ENCODE data around the gene FSD1L. TPM values are rescaled to one million over a fixed set of nuclear protein-coding genes. Genes with fewer than 3 reads are reported as not detected.
A peak's percentile ranks its signal among the peaks of the same experiment; 100 is the strongest.

Gene FSD1L
- total RNA-seq, 6 experiments from 2014 or later = 0.46 to 2.0 (median 1.3) TPM

DNA sequence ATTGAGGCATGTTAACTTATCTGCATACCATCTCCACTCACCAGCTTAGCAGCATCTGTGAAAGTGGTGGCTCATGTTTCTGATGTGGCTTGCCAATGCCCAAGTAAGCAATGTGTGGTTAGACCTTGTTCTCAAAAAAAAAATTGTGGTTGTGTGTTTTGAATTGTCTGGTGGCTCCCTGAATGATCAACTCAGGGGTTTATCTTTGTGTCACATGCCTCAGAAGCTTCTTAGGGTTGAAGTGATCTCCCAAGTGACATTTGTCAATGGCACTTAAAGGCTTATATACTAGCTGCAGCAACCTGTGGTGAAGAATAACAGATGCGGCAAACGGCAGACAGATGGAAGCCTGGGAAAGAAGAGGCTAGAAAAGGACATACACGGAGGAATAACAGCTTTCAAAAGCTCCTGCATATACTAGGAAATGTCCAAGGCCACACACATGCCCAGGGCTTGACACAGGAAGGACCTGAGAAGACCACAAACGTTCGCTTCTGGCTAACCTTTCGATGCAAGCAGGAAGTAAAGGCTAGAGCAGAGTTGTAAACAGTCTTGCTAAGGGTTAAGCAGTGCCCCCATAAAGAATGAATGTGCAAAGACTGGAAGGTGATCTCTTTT is 42.2 kb upstream of the FSD1L start:
- TF ChIP-seq, protein P1, sequence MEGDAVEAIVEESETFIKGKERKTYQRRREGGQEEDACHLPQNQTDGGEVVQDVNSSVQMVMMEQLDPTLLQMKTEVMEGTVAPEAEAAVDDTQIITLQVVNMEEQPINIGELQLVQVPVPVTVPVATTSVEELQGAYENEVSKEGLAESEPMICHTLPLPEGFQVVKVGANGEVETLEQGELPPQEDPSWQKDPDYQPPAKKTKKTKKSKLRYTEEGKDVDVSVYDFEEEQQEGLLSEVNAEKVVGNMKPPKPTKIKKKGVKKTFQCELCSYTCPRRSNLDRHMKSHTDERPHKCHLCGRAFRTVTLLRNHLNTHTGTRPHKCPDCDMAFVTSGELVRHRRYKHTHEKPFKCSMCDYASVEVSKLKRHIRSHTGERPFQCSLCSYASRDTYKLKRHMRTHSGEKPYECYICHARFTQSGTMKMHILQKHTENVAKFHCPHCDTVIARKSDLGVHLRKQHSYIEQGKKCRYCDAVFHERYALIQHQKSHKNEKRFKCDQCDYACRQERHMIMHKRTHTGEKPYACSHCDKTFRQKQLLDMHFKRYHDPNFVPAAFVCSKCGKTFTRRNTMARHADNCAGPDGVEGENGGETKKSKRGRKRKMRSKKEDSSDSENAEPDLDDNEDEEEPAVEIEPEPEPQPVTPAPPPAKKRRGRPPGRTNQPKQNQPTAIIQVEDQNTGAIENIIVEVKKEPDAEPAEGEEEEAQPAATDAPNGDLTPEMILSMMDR (IDR thresholded peaks at IDR 0.05) = no peak
- Histone ChIP-seq H3K27ac (no peak overlapping the region), H3K4me1 (no peaks in the 10 kb centered on the region), H3K36me3 (no peaks in the 10 kb centered on the region), H3K9me3 (no peaks in the 10 kb centered on the region), H3K4me3 (no peak overlapping the region), H3K27me3 (no peaks in the 10 kb centered on the region)
- ATAC-seq = peak in 2 of 4 donors; percentile 18 to 24
- DNase-seq = no peak
- intact Hi-C loops (cut with DNase I) = no loop called here
- whole genome bisulfite sequencing (ENCODE audit: insufficient coverage, low coverage, low lambda C conversion rate, missing lambda C conversion rate) = 40% methylated on average over 6 of the region's 6 CpGs

DNA sequence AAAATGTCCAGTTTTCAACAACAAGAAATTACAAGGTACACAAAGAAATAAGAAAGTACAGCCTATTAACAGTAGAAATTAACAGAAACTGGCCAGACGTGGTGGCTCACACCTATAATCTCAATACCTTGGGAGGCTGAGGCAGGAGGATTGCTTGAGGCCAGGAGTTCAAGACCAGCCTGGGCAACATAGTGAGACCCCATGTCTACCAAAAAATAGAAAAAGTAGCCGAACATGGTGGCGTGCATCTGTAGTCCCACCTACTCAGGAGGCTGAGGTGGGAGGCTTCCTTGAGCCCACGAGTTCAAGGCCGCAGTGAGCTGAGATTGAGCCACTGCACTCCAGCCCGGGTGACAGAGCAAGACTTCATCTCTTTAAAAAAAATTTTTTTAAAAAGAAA is 41.5 kb upstream of the FSD1L start:
- DNase-seq (no peak), ATAC-seq (no peak)
- H3K27ac ChIP-seq = no peak overlapping the region
- H3K36me3 ChIP-seq = no peaks in the 10 kb centered on the region
- WGBS (ENCODE audit: insufficient coverage, low coverage, low lambda C conversion rate, missing lambda C conversion rate) = 93% methylated on average over 6 of the region's 6 CpGs
- intact Hi-C loops (cut with DNase I) = no loop called here
- H3K4me1 ChIP-seq = no peaks in the 10 kb centered on the region
- H3K27me3 ChIP-seq = no peaks in the 10 kb centered on the region
- no peak overlapping the region for H3K4me3 ChIP-seq
- no peaks in the 10 kb centered on the region for H3K9me3 ChIP-seq
- no peak for TF ChIP-seq POLR2A (IDR thresholded peaks at IDR 0.05)
- TF ChIP-seq, protein P1 (IDR thresholded peaks at IDR 0.05) = no peak

DNA sequence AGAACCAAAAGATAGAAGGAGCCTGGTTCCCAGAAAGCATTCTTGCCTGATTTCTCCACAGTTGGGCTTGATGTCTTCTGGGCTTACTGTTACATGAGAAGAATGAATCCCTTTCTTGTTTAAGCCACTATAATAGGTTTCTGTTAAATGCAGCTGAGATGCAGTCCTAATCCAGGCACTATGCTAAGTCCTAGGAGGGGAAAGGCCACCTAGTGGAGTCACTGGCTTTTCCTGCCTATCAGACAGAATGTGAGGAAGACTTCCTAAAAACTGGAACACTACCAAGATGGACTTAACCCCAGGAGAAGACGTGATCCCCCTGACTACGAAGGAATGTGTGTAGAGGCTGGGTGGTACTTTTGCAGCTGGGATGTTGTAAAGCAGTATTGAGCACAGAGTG is 34.3 kb upstream of the FSD1L start:
- peak; percentile 12 to 44 (median 20) for ATAC-seq
- H3K4me3 ChIP-seq = no peak overlapping the region
- no peaks in the 10 kb centered on the region for H3K27me3 ChIP-seq
- H3K4me1 ChIP-seq = peaks cover 0 to 39% (median 6%) of the 10 kb centered on the region in 4 donors
- WGBS (ENCODE audit: insufficient coverage, low coverage, low lambda C conversion rate, missing lambda C conversion rate) = 0% methylated on average over 2 of the region's 2 CpGs
- H3K36me3 ChIP-seq = no peaks in the 10 kb centered on the region
- no peak for DNase-seq
- H3K27ac ChIP-seq = no peak overlapping the region
- intact Hi-C loops (cut with DNase I) = loop anchor here in 1 of 2 donors (10.0 kb wide), 1 partner anchor 249 kb away; no protein-coding TSS in a partner anchor
- H3K9me3 ChIP-seq = no peaks in the 10 kb centered on the region
- TF ChIP-seq, protein P1 (IDR thresholded peaks at IDR 0.05) = peak; percentile 20 to 33 (median 28)
- TF ChIP-seq POLR2A (IDR thresholded peaks at IDR 0.05) = no peak

DNA sequence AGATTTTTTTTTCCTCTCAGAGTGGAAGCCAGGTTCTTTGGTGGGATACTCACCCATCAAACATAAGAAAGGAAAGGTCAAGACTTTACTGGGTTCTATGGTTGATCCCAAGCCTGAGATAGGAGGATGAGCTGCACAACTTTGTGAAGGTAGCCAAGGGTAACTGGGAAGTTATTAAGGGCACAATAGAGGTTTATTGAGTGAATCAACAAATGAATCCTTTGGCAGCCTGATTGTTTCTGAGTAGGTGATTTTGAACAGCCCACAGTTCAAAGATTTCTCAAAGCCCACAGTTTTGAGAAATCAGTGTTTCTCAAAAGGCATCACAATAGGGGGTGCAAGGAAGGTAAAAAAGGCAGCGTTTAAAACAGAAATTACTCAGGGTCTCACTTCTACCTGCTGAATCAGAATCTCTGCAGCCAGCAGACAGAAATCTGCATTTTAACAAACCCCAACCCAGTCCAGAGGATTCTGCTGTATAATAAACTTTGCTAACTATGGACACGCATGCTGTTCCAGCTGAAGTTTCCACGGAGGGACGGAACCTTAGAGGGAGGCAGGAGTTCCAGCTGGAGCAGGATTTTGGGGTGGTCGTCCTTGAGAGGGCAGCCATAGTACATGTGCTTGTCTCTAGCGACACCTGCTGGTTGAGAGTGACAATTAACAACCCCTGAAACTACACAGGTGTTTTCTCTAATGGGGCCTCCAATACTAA is 32.7 kb upstream of the FSD1L start:
- peak; percentile 29 to 59 (median 38) for ATAC-seq
- 0% methylated on average over 2 of the region's 6 CpGs for WGBS (ENCODE audit: insufficient coverage, low coverage, low lambda C conversion rate, missing lambda C conversion rate)
- intact Hi-C loops (cut with DNase I) = loop anchor here (5.0 to 10.0 kb wide), 2 partner anchors 250 to 258 kb away; no protein-coding TSS in a partner anchor
- no peak for TF ChIP-seq POLR2A (IDR thresholded peaks at IDR 0.05)
- TF ChIP-seq, protein P1 (IDR thresholded peaks at IDR 0.05) = peak; percentile 79 to 90 (median 86)
- Histone ChIP-seq H3K36me3 (no peaks in the 10 kb centered on the region), H3K4me1 (peaks cover 0 to 53% (median 10%) of the 10 kb centered on the region in 4 donors), H3K4me3 (no peak overlapping the region), H3K27me3 (no peaks in the 10 kb centered on the region), H3K27ac (no peak overlapping the region), H3K9me3 (no peaks in the 10 kb centered on the region)
- DNase-seq = peak in 1 of 3 donors; percentile 59
